Measurements from ENCODE around the gene PARN.
"Not testable (repeated sequence)": the region's sequence is repeated elsewhere in the genome, so short reads cannot be mapped to it uniquely, and the experiment has no call there.

The PARN gene

GRCh38 chr16:14629919-14630619 is at the start of gene PARN:
Gene PARN (minus strand): TSS chr16:14630260. CDS start chr16:14630125, 135 bp downstream.
- peak; percentile 97 for DNase-seq (ENCODE audit: low spot score)

- no peak for DNase-seq (ENCODE audit: low spot score)
These were observed 48.9 kb upstream of the PARN start for GRCh38 chr16:14678748-14679497.

GRCh38 chr16:14677627-14678026 is 47.6 kb upstream of the PARN start:
- DNase-seq (ENCODE audit: low spot score): no peak

- no peak for DNase-seq (ENCODE audit: low spot score)
These were observed 46.6 kb upstream of the PARN start for GRCh38 chr16:14676633-14677032.

GRCh38 chr16:14672403-14672971 is 42.4 kb upstream of the PARN start:
- no peak for DNase-seq (ENCODE audit: low spot score)

GRCh38 chr16:14669776-14670175 is 39.7 kb upstream of the PARN start:
- no peak for DNase-seq (ENCODE audit: low spot score)

GRCh38 chr16:14668556-14669223 is 38.6 kb upstream of the PARN start:
- DNase-seq (ENCODE audit: low spot score): no peak

- no peak for DNase-seq (ENCODE audit: low spot score)
These were observed 37.5 kb upstream of the PARN start for GRCh38 chr16:14667347-14668266.

- DNase-seq (ENCODE audit: low spot score): peak; percentile 60
These were observed 28.0 kb upstream of the PARN start for GRCh38 chr16:14658063-14658462.

- DNase-seq (ENCODE audit: low spot score): no peak
These were observed 22.7 kb upstream of the PARN start for GRCh38 chr16:14652726-14653125.

GRCh38 chr16:14650629-14651028 is 20.6 kb upstream of the PARN start:
- DNase-seq (ENCODE audit: low spot score): no peak

- DNase-seq (ENCODE audit: low spot score): no peak
These were observed 19.8 kb upstream of the PARN start for GRCh38 chr16:14649816-14650215.

GRCh38 chr16:14641926-14642325 is 11.9 kb upstream of the PARN start:
- no peak for DNase-seq (ENCODE audit: low spot score)

GRCh38 chr16:14641206-14641605 is 11.1 kb upstream of the PARN start:
- no peak for DNase-seq (ENCODE audit: low spot score)

- no peak for DNase-seq (ENCODE audit: low spot score)
These were observed 10.5 kb upstream of the PARN start for GRCh38 chr16:14640538-14640937.

GRCh38 chr16:14636951-14637240 is 6.8 kb upstream of the PARN start:
- not testable (repeated sequence) for DNase-seq (ENCODE audit: low spot score)

- not testable (repeated sequence) for DNase-seq (ENCODE audit: low spot score)
These were observed 6.3 kb upstream of the PARN start for GRCh38 chr16:14636179-14636950.

- no peak for DNase-seq (ENCODE audit: low spot score)
These were observed 5.5 kb upstream of the PARN start for GRCh38 chr16:14635395-14636165.

GRCh38 chr16:14634389-14634725 is 4.3 kb upstream of the PARN start:
- no peak for DNase-seq (ENCODE audit: low spot score)
